ENCODE results near the gene CNOT2.

- no peak for TF ChIP-seq CDX4 (CRISPR knock-in tag; IDR thresholded peaks at IDR 0.05; ENCODE audit: borderline replicate concordance)
- no peak for TF ChIP-seq AFF4 (CRISPR knock-in tag; IDR thresholded peaks at IDR 0.05; ENCODE audit: borderline replicate concordance)
- TF ChIP-seq CTCF (IDR thresholded peaks at IDR 0.05): no peak
- no peak for TF ChIP-seq FOXK1 (CRISPR knock-in tag; IDR thresholded peaks at IDR 0.05)
- no peak for TF ChIP-seq USF1 (CRISPR knock-in tag; IDR thresholded peaks at IDR 0.05)
- TF ChIP-seq E2F5 (CRISPR knock-in tag; IDR thresholded peaks at IDR 0.05): no peak
- no peak for TF ChIP-seq NR2C2 (CRISPR knock-in tag; IDR thresholded peaks at IDR 0.05)
These were observed 12.1 kb downstream of the CNOT2 start for GRCh38 chr12:70255311-70255710.
